Stimulated activated CD8-positive, alpha-beta memory T cell treated with anti-CD3 and anti-CD28 coated beads, Interleukin-7, amount 100 ng/mL, for 48 hours (primary cell): ENCODE measurements around the gene ESRRA.

Source experiments
- DNase-seq, 2 donors: peaks; one replicate each; pipeline ENCODE4 v3.0.0-alpha.2; 2020; ENCODE audit warnings: low read depth in 1 of 2; ENCODE audit errors: extremely low read depth in 1 of 2

Gene ESRRA

GRCh38 chr11:64348383-64349024 is 43.2 kb downstream of the ESRRA start:
- DNase-seq: no peak

DNA sequence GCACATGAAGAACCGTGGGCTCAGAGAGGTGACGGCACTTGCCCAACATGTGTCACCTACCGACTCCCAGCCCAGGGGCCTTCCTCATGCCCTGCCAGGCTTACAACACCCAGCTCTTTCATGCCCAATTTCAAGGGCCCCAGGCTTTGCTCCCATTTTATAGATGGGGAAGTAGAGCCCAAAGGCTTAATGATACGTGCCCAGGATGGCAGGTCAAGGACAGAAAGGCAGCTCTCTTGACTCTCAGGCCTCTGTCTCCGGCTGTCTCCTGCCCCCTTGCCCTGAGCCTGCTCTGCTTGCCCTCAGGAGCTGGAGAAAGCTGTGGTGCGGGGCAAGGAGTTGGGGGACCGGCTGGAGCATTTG is 43.7 kb downstream of the ESRRA start:
- no peak for DNase-seq

DNA sequence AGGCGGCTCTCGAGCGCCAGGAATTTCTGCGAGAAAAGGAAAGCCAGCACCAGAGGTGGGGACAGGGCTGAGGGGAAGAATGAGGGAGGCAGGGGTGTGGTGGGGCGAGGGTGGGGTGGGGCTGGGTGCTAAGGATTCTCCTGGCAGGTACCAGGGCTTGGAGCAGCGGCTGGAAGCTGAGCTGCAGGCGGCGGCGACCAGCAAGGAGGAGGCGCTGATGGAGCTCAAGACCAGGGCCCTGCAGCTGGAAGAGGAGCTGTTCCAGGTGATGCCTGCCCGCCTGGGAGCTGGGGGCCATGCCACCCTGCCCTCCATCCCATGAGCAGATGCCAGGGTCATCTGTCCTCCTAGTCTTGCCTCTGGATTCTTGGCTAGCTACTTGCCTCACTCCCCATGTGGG is 44.1 kb downstream of the ESRRA start:
- no peak for DNase-seq

GRCh38 chr11:64351136-64351631 is 45.9 kb downstream of the ESRRA start:
- DNase-seq: no peak

GRCh38 chr11:64352099-64352994 is 47.0 kb downstream of the ESRRA start:
- DNase-seq: no peak

DNA sequence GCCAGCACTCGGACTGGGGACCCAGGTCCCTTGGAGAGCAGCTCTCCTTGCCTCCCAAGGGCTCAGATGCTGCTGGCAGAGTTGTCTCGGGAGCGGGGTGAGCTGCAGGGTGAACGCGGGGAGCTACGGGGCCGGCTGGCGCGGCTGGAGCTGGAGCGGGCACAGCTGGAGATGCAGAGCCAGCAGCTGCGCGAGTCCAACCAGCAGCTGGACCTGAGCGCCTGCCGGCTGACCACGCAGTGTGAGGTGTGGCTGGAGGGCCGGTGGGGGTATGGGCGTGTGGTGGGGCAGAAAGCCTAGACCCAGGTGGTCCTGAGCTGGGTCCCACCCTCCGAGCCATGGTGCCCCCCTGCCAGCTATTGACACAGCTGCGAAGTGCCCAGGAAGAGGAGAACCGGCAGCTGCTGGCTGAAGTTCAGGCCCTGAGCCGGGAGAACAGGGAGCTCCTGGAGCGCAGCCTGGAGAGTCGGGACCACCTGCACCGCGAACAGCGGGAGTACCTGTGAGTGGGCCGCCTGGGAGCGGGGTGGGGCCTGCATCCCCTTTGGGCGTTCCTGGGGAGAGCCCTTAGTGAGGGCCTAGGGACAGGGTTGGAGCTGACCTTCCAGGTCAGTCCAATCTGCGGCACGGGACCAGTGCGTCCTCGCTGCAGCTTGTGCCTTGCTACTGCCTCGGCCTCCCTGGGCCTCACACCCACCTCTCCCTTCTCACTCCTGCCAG is 47.8 kb downstream of the ESRRA start:
- no peak for DNase-seq

- DNase-seq: no peak
Observed at GRCh38 chr11:64353715-64354506, 48.6 kb downstream of the ESRRA start.

- peak in 1 of 2 donors; percentile 50 for DNase-seq
Observed at GRCh38 chr11:64355078-64355940, 50.0 kb downstream of the ESRRA start.

DNA sequence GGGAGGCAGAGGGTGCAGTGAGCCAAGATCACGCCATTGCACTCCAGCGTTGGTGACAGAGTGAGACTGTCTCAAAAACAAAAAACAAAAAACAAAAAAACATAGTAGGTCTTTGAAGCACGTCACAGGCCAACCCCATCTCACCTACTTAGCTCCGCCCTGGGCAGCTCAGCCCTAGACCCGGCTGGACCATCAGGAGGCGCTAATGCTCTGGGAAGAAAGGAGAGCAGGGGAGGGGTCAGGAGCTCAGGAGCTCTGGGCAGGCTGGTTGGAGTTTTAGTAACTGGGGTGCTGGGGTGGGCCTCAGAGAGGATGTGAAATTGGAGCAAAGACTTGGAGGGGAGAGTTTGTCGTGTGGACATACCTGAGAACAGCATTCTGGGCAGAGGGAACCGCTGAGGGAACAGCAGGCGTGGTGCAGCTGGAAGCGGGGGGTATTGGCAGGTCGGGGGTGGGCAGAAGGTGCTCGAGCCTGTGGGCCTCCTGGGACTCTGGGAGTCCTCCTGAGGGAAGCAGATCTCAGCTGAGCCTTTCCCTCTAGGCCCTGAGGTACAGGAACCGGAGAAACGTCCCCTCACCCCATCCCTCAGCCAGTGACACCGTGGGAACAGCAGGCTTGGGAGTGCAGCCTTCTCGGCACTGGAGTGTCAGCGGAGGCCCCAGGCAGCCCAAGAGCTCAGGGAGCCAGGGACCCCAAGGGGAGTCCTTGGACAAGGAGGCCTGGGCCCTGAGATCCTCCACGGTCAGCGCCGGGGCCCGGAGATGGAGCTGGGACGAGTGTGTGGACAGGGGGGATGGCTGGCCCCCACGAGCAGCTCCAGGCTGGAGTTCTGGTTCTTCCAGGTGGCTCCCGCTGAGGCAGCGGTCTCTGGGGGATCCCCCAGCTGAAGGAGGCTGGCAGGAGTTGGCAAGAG is 51.4 kb downstream of the ESRRA start:
- peak in 1 of 2 donors; percentile 34 for DNase-seq

GRCh38 chr11:64357446-64357845 is 52.1 kb downstream of the ESRRA start:
- no peak for DNase-seq

- peak in 1 of 2 donors; percentile 60 for DNase-seq
Observed at GRCh38 chr11:64357904-64358535, 52.7 kb downstream of the ESRRA start.

DNA sequence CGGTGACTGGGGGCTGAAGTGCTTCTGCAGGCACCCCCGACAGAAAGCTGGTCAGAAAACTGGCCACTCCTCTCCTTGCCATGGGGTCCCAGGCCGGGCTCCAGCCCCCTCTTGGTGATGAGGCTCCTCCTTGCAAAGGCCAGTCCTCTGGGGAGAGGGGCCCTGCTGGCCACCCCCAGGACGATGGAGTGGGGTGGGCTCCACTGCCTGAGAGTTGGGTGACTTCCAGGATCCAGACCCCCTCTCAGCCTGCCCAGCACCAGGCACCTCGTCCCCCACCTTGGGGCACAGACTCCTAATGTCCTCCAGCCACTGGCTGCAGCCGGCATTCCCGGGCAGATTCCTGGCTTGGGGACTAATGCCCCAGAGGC is 53.2 kb downstream of the ESRRA start:
- DNase-seq: no peak

DNA sequence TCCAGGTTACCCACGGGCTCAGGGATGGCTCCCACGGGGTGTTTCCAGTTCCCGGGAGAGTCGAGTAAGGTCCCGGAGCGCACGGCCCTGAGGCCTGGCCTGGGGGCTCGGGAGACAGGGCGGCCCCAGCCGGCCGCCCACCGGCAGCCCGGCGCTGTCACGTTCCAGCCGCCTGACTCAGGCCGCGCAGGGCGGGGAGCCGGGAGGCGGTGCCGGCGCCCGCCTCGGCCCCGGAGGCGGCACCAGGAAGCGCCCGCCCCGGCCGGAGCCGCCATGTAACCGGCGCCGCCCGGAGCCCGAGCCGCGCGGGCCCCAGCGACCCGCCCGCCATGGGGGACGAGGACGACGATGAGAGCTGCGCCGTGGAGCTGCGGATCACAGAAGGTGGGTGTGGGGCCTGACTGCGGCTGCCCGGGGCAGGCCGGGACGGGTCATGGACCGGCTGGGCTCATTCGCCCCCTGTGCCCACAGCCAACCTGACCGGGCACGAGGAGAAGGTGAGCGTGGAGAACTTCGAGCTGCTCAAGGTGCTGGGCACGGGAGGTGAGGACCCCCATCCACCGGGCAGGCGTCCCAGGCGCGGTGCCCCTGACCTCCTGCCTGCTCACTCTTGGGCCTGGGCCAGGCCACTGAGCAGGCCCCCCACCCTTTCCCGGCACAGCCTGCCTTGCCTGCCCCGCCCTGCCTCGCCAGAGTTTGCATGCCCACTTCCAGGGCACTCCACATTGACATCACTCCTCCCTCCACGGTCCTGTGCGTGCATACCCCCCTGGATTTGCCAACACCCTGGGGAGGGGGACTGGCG is 53.8 kb downstream of the ESRRA start, which contains the start of gene RPS6KA4:
TSS of gene RPS6KA4 (plus strand) at position 256 of the 805 bp plus-strand sequence. CDS start at position 330, 74 bp downstream.
- DNase-seq: peak in 1 of 2 donors; percentile 23

DNA sequence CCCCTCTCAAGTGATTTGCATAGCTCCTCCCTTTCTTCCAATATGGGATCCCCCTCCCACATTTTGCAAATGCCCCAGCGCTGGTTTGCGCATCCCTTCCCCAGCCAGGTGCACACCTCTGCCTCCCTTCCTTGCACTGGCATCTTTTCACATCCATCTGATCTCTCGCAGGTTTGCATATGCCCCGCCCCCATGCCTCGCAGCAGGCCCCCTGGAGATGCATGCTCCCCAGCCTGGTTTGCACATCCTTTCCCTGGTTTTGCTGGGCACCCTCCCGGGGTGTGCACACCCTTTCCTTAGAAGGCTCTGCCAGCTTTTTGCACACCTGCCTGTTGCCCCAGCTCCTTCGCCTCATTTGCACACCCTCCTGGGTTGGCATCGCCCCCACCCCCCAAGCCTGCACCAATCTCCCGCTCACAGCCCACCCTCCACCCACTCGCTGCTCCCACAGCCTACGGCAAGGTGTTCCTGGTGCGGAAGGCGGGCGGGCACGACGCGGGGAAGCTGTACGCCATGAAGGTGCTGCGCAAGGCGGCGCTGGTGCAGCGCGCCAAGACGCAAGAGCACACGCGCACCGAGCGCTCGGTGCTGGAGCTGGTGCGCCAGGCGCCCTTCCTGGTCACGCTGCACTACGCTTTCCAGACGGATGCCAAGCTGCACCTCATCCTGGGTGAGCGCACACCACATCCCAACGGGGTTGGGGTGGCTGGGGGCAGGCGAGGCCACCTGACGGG is 54.6 kb downstream of the ESRRA start:
- DNase-seq: no peak

DNA sequence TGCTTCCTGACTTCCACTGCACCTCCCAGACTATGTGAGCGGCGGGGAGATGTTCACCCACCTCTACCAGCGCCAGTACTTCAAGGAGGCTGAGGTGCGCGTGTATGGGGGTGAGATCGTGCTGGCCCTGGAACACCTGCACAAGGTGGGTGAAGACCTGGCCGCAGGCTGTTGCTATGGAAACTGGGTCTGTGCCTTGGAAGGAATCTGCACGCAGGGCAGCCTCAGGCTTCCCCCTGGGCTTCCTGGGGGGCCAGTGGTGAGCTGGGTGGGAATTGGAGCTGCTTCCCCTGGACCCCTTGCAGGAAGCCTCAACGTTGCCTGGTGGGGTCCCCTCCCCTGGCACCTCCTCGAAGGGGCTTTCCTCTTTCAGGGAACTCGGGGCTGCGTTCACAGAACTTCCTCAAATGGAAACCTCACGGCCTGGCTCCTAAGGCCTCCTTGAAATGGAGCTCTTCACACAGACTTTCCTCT is 55.2 kb downstream of the ESRRA start:
- DNase-seq: no peak

- no peak for DNase-seq
Observed at GRCh38 chr11:64361659-64362058, 56.3 kb downstream of the ESRRA start.
